ENCODE measurements around the gene C5orf63.

GRCh38 chr5:127046343-127047072 is 26.8 kb downstream of the C5orf63 start:
- TF ChIP-seq USF2 (IDR thresholded peaks at IDR 0.05; ENCODE audit: borderline replicate concordance, low read depth, low read length) (no peak), HDGF (IDR thresholded peaks at IDR 0.05) (no peak), CTCF (IDR thresholded peaks at IDR 0.05 in 2 of 3, conservative IDR thresholded peaks at IDR 0.05 in 1 of 3; ENCODE audit: control insufficient read depth in 2 of 3, extremely low read depth in 1 of 3, insufficient read depth in 1 of 3, low read depth in 3 of 3, low read length in 3 of 3) (no peak), ZNF592 (IDR thresholded peaks at IDR 0.05) (no peak), CEBPZ (IDR thresholded peaks at IDR 0.05; ENCODE audit: low read depth, low read length) (no peak), IKZF2 (IDR thresholded peaks at IDR 0.05) (no peak), POLR2A (IDR thresholded peaks at IDR 0.05; ENCODE audit: low read depth, low read length) (no peak), POLR2AphosphoS5 (IDR thresholded peaks at IDR 0.05; ENCODE audit: low read length) (no peak), ZNF24 (IDR thresholded peaks at IDR 0.05) (no peak)

All from GM12878 (cell line).